Psoas muscle (tissue), 8 donors: ENCODE results near the gene DNAI4. TPM values are rescaled to one million over a fixed set of nuclear protein-coding genes. Genes with fewer than 3 reads are reported as not detected.
"Not testable (repeated sequence)": the region's sequence is repeated elsewhere in the genome, so short reads cannot be mapped to it uniquely, and the experiment has no call there.

Experiments
- ATAC-seq, 4 donors: fragments of 200-7000 bp; cut with Tn5 transposase; one replicate each; pipeline ENCODE4 v1.9.1; 2020; ENCODE audit warnings: moderate library complexity in 3 of 4, mild to moderate bottlenecking in 2 of 4
- DNase-seq, 2 donors: peaks; one replicate each; pipeline ENCODE4 v3.0.0-alpha.2; 2020
- H3K27ac ChIP-seq: fragments of 200-600 bp; one replicate; pipeline ENCODE4 v1.8.0; 2022
- H3K27me3 ChIP-seq, 3 donors: fragments of 200-600 bp in 1 of 3; one replicate each; pipeline versions ENCODE4 v1.6.1 to v1.8.0; 2013 to 2022; ENCODE audit warnings: low read length in 2 of 3, mild to moderate bottlenecking in 2 of 3, moderate library complexity in 1 of 3; ENCODE audit not compliant: insufficient read depth in 3 of 3
- H3K36me3 ChIP-seq, 2 donors: fragments of 200-600 bp in 1 of 2; one replicate each; pipeline versions ENCODE4 v1.6.1 to v1.8.0; 2013 to 2022; ENCODE audit warnings: low read depth in 1 of 2, mild to moderate bottlenecking in 1 of 2, moderate library complexity in 1 of 2; ENCODE audit not compliant: insufficient read depth in 1 of 2
- H3K4me1 ChIP-seq: fragments of 200-600 bp; one replicate; pipeline ENCODE4 v1.8.0; 2022
- H3K4me3 ChIP-seq: fragments of 200-600 bp; one replicate; pipeline ENCODE4 v1.8.0; 2022; ENCODE audit warnings: mild to moderate bottlenecking
- H3K9me3 ChIP-seq: fragments of 200-600 bp; one replicate; pipeline ENCODE4 v1.8.0; 2022
- CTCF ChIP-seq: fragments of 200-600 bp; IDR thresholded peaks from one replicate; pipeline ENCODE4 v1.8.0; 2022; ENCODE audit warnings: antibody characterized with exemption
- WGBS, 3 donors: extraction: QIAGEN DNeasy Blood & Tissue Kit; methylation state at CpG; one replicate each; pipeline versions ENCODE4 v1.1.6 to v1.1.7; 2013; 5-methylcytosine and 5-hydroxymethylcytosine counted together
- intact Hi-C, 2 donors: fragments of 100-400 bp; cut with DNase I; formaldehyde crosslinking; loops; one replicate each; pipeline versions ENCODE4 v1.11.0 to v1.14.2; 2022
- polyA plus RNA-seq, 3 donors: library from polyadenylated mRNA; stranded (reverse); fragments of 200-250 nt; gene quantifications; one replicate each; pipeline ENCODE4 v1.2.3, GENCODE V29; 2013
- total RNA-seq, 4 donors: library from RNA; stranded (reverse); fragmentation: NEBNext Ultra II Directional in 2 of 4; extraction: Animal tissue kit (Norgen Biotek cat#: 25700) in 2 of 4; gene quantifications; one replicate each; pipeline versions ENCODE4 v1.2.1 to v1.2.4, GENCODE V29; 2021 to 2023
- donor health status: healthy with polysubstance abuse.
- donor health status: DM: no; HTN: no; CAD: no; lungs with moderate emphysema.
- donor health status: Bipolar disorder and iron deficiency.
- donor health status: healthy.
- donor health status: DM: yes; HTN: yes; CAD: no.
- donor health status: DM: no; HTN: no; CAD: no.
- donor health status: DM: no; HTN: no; CAD: no.
- donor health status: DM: yes; HTN: yes; CAD: no.

DNAI4 gene
- total and polyA plus RNA-seq, 7 donors, result 0.18 to 6.5 (median 4.5) TPM

- H3K27ac ChIP-seq, result no peak overlapping the region
- no peak overlapping the region for H3K4me3 ChIP-seq
- no peak for ATAC-seq
- WGBS, 3 donors, result 95 to 98% (median 95%) methylated on average over 1 of the region's 1 CpG
- H3K27me3 ChIP-seq, result no peaks in the 10 kb centered on the region
- no peak for TF ChIP-seq CTCF
- no peaks in the 10 kb centered on the region for H3K9me3 ChIP-seq
- no peaks in the 10 kb centered on the region for H3K4me1 ChIP-seq
- no peaks in the 10 kb centered on the region for H3K36me3 ChIP-seq
- no peak for DNase-seq
- intact Hi-C loops, result no loop called here
These were observed 7.2 kb downstream of the DNAI4 start for GRCh38 chr1:66917476-66917875.

- intact Hi-C loops, result no loop called here
- Histone ChIP-seq H3K27me3 (no peaks in the 10 kb centered on the region), H3K9me3 (no peaks in the 10 kb centered on the region), H3K27ac (no peak overlapping the region), H3K4me1 (no peaks in the 10 kb centered on the region), H3K4me3 (no peak overlapping the region), H3K36me3 (no peaks in the 10 kb centered on the region)
- DNase-seq (no peak), ATAC-seq (no peak)
- TF ChIP-seq CTCF, result no peak
- 48 to 56% (median 52%) methylated on average over 2 of the region's 2 CpGs for WGBS, 3 donors
These were observed 8.3 kb downstream of the DNAI4 start for GRCh38 chr1:66916320-66916719.

- H3K27me3 ChIP-seq, H3K4me3 ChIP-seq, H3K36me3 ChIP-seq, ATAC-seq, DNase-seq, H3K9me3 ChIP-seq, H3K4me1 ChIP-seq, H3K27ac ChIP-seq: not testable (repeated sequence)
- 90 to 97% (median 96%) methylated on average over 1 of the region's 1 CpG for WGBS, 3 donors
- intact Hi-C loops, result loop anchor here in 1 of 2 donors (2.0 kb wide), 1 partner anchor 48 kb away; no protein-coding TSS in a partner anchor
These were observed 9.5 kb downstream of the DNAI4 start for GRCh38 chr1:66915203-66915602.

GRCh38 chr1:66893712-66894111 lies 30.9 kb downstream of the DNAI4 start:
- Histone ChIP-seq H3K27ac (no peak overlapping the region), H3K4me1 (no peaks in the 10 kb centered on the region), H3K9me3 (no peaks in the 10 kb centered on the region), H3K27me3 (no peaks in the 10 kb centered on the region), H3K4me3 (no peak overlapping the region), H3K36me3 (no peaks in the 10 kb centered on the region)
- DNase-seq (no peak), ATAC-seq (no peak)
- TF ChIP-seq CTCF, result no peak
- intact Hi-C loops, result no loop called here
- 92 to 94% (median 92%) methylated on average over 3 of the region's 3 CpGs for WGBS, 3 donors

GRCh38 chr1:66890621-66891020 lies 34.0 kb downstream of the DNAI4 start:
- H3K36me3 ChIP-seq, result no peaks in the 10 kb centered on the region
- no peak overlapping the region for H3K27ac ChIP-seq
- no peak for TF ChIP-seq CTCF
- ATAC-seq (no peak), DNase-seq (no peak)
- intact Hi-C loops, result no loop called here
- WGBS, 3 donors, result 82 to 89% (median 86%) methylated on average over 1 of the region's 1 CpG
- H3K4me3 ChIP-seq, result no peak overlapping the region
- no peaks in the 10 kb centered on the region for H3K27me3 ChIP-seq
- H3K9me3 ChIP-seq, result no peaks in the 10 kb centered on the region
- no peaks in the 10 kb centered on the region for H3K4me1 ChIP-seq
